NCI-H1436 (cell line): ENCODE data around the gene MAP2K5.

ENCODE experiments used
- DNase-seq: peaks from one replicate; lab custom pipeline; 2025; lab: John Stamatoyannopoulos, UW

MAP2K5 gene

GRCh38 chr15:67758619-67759300 lies 216.3 kb downstream of the MAP2K5 start:
- no peak for DNase-seq

- DNase-seq = no peak
These were observed 218.4 kb downstream of the MAP2K5 start for GRCh38 chr15:67760901-67761300.

GRCh38 chr15:67761343-67761742 lies 218.8 kb downstream of the MAP2K5 start:
- DNase-seq = no peak

- DNase-seq = no peak
These were observed 220.3 kb downstream of the MAP2K5 start for GRCh38 chr15:67762610-67763368.

GRCh38 chr15:67765701-67766100 lies 223.2 kb downstream of the MAP2K5 start:
- DNase-seq = no peak

GRCh38 chr15:67766968-67767367 lies 224.5 kb downstream of the MAP2K5 start:
- no peak for DNase-seq

GRCh38 chr15:67768313-67768977 lies 225.9 kb downstream of the MAP2K5 start:
- no peak for DNase-seq

- no peak for DNase-seq
These were observed 227.2 kb downstream of the MAP2K5 start for GRCh38 chr15:67769497-67770357.

GRCh38 chr15:67770358-67770628 lies 227.8 kb downstream of the MAP2K5 start:
- no peak for DNase-seq

GRCh38 chr15:67771189-67771800 lies 228.8 kb downstream of the MAP2K5 start:
- no peak for DNase-seq

GRCh38 chr15:67774626-67775025 lies 232.1 kb downstream of the MAP2K5 start:
- DNase-seq = no peak

- DNase-seq = no peak
These were observed 232.7 kb downstream of the MAP2K5 start for GRCh38 chr15:67775250-67775649.

GRCh38 chr15:67775998-67776397 lies 233.5 kb downstream of the MAP2K5 start:
- DNase-seq = no peak

GRCh38 chr15:67776600-67776999 lies 234.1 kb downstream of the MAP2K5 start:
- DNase-seq = no peak

- no peak for DNase-seq
These were observed 234.6 kb downstream of the MAP2K5 start for GRCh38 chr15:67777071-67777470.

GRCh38 chr15:67777773-67778172 lies 235.3 kb downstream of the MAP2K5 start:
- no peak for DNase-seq

- no peak for DNase-seq
These were observed 236.6 kb downstream of the MAP2K5 start for GRCh38 chr15:67778968-67779548.

GRCh38 chr15:67779549-67780111 lies 237.1 kb downstream of the MAP2K5 start:
- DNase-seq = no peak

GRCh38 chr15:67781061-67781460 lies 238.6 kb downstream of the MAP2K5 start:
- DNase-seq = no peak

GRCh38 chr15:67781907-67782690 lies 239.6 kb downstream of the MAP2K5 start:
- peak; percentile 30 for DNase-seq

- no peak for DNase-seq
These were observed 240.1 kb downstream of the MAP2K5 start for GRCh38 chr15:67782691-67782991.
